Activated CD8-positive, alpha-beta memory T cell treated with anti-CD3 and anti-CD28 coated beads for 24 hours (primary cell): ENCODE measurements around the gene NEAT1.

ENCODE experiments used
- DNase-seq: peaks from one replicate; pipeline ENCODE4 v3.0.0-alpha.2; 2020

The NEAT1 gene

DNA sequence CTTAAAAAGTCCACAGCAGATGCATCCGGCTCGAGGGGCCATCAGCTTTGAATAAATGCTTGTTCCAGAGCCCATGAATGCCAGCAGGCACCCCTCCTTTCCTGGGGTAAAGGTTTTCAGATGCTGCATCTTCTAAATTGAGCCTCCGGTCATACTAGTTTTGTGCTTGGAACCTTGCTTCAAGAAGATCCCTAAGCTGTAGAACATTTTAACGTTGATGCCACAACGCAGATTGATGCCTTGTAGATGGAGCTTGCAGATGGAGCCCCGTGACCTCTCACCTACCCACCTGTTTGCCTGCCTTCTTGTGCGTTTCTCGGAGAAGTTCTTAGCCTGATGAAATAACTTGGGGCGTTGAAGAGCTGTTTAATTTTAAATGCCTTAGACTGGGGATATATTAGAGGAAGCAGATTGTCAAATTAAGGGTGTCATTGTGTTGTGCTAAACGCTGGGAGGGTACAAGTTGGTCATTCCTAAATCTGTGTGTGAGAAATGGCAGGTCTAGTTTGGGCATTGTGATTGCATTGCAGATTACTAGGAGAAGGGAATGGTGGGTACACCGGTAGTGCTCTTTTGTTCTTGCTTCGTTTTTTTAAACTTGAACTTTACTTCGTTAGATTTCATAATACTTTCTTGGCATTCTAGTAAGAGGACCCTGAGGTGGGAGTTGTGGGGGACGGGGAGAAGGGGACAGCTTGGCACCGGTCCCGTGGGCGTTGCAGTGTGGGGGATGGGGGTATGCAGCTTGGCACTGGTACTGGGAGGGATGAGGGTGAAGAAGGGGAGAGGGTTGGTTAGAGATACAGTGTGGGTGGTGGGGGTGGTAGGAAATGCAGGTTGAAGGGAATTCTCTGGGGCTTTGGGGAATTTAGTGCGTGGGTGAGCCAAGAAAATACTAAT, 1.9 kb downstream of the NEAT1 start:
- peak; percentile 86 for DNase-seq

- peak; percentile 86 for DNase-seq
These were observed 2.7 kb downstream of the NEAT1 start for GRCh38 chr11:65425105-65425970.

DNA sequence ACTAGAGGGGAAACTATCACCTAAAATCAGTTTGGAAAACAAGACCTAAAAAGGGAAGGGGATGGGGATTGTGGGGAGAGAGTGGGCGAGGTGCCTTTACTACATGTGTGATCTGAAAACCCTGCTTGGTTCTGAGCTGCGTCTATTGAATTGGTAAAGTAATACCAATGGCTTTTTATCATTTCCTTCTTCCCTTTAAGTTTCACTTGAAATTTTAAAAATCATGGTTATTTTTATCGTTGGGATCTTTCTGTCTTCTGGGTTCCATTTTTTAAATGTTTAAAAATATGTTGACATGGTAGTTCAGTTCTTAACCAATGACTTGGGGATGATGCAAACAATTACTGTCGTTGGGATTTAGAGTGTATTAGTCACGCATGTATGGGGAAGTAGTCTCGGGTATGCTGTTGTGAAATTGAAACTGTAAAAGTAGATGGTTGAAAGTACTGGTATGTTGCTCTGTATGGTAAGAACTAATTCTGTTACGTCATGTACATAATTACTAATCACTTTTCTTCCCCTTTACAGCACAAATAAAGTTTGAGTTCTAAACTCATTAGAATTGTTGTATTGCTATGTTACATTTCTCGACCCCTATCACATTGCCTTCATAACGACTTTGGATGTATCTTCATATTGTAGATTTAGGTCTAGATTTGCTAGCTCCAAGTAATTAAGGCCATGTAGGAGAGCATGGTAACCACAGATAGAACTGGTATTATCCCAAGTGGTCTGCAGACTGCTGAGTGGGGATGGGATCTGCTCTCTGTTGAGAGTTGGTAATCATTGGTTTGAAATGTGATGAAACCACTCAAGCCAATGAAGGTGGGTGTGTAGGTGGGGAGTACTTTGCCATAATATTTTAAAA, 3.6 kb downstream of the NEAT1 start:
- peak; percentile 62 for DNase-seq

DNA sequence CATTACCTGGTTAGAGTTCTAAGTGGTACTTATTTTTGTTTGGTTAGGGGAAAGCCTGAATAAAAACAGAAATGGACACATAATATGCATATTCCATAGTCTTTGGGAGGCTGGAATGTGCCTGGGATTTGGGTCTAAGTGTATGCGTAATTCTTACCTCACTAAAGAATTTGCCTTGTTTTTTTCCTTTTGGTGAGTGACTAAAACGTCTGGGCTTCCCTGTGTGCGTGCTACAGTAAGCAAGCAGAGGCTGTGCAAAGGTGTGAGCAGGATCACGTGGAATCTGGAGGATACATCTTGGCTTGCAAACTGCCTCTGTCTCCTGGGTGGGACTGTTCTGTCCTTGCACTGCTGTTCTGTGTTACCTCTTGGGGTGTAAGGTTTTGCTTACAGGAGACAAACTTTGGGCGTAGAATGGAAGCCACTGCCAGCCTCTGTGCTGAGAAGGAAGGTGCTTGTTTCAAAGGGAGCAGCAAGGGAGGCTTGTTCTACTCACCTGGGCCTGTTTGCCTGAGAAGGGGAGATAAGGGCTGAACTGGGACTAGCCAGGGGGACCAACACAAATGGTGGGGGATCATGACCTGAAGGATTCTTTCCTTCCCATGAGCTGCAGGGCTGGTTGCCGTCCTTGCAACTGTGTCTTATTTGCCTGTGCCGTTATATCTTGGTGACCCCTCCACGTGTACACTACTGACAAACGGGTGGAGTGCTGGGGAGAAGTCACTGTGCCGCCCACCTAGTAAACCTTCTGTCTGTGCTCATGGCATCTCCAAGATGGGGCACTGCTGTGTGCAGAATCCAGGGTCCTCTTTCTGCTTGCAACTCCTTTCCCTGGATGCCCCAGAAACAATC, 4.5 kb downstream of the NEAT1 start:
- DNase-seq, result peak; percentile 77

- peak; percentile 72 for DNase-seq
These were observed 5.3 kb downstream of the NEAT1 start for GRCh38 chr11:65427691-65428577.

- DNase-seq, result peak; percentile 62
These were observed 6.0 kb downstream of the NEAT1 start for GRCh38 chr11:65428578-65429067.

DNA sequence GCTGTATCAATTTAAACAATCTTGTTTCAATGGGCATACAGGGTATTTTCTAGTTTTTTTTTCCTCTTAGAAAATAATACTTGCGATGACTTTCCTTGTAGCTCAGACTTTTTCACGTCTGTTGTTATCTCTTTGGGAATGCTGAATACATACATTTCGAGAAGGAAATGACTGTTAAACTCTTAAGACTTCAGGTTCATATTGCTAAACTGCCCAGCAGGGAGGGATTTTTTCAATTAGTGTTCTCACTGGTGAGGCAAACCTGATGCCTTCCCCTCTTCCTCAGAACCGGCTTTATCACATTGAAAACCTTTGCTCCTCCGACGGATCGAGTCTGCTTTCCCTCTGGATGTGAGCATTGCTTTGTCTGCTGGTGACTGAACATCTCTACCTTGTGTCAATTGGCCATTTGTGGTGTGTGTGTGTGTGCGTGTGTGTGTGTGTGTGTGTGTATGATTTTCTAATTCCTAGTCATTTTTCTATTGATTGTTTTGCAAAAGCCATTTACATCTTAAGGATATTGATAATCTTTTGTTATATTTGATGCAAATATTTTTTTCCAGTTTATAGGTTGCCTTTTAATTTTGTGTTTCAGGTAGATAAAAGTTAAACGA, 6.6 kb downstream of the NEAT1 start:
- peak; percentile 64 for DNase-seq

GRCh38 chr11:65429724-65430405, 7.3 kb downstream of the NEAT1 start:
- peak; percentile 73 for DNase-seq

- peak; percentile 54 for DNase-seq
These were observed 8.0 kb downstream of the NEAT1 start for GRCh38 chr11:65430406-65431217.

DNA sequence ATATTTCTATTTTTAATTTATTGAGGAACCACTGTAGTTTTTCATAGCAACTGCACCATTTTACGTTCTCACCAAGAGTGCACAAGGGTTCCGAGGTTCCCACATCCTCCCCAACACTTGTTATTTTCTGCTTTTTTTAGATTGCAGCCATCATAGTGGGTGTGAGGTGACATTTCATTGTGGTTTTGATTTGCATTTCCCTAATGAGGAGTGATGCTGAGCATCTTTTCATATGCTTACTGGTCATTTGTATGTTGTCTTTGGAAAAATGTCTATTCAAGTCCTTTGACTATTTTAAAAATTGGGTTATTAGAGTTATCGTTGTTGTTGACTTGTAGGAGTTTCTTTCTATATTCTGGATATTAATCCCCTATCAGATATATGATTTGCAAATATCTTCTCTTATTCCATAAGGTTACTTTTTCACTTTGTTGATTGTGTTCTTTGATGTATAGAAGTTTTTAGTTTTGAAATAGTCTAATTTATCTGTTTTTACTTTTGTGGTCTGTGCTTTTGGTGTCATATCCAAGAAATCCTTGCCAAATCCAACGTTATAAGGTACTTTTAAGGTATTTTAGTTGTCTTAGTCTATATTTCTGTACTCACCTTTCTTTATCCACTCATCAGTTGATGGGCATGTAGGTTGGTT, 9.0 kb downstream of the NEAT1 start:
- DNase-seq, result peak; percentile 56

DNA sequence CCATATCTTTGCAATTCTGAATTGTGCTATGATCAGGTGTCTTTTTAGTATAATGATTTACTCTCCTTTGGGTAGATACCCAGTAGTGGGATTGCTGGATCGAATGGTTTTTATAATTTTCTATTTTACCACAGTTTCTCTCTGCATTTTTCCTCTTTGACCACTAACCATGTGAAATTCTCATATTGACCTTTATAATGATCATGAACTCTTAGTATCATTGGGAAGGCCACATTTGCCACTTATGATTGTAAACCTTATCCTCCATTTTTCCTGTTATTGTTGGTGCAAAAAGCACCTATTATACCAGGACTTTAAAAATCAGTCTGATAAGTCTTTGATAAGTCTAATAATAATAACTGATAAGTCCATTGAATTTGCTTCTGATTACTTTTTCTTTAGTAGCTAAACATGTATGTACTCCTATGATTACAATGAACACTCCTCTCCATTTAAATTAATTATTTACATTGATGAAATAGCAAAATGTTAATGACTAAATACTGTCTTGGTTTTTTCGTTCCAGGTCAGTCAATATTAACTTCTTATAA, 9.6 kb downstream of the NEAT1 start:
- DNase-seq, result no peak

- DNase-seq, result no peak
These were observed 10.3 kb downstream of the NEAT1 start for GRCh38 chr11:65432686-65433582.

- no peak for DNase-seq
These were observed 11.1 kb downstream of the NEAT1 start for GRCh38 chr11:65433657-65434056.

- no peak for DNase-seq
These were observed 11.6 kb downstream of the NEAT1 start for GRCh38 chr11:65434057-65434666.

GRCh38 chr11:65434667-65435410, 12.2 kb downstream of the NEAT1 start:
- peak; percentile 35 for DNase-seq
